Glutamatergic neuron (in vitro differentiated cells): ENCODE results near the gene EVI5L. TPM values are rescaled to one million over a fixed set of nuclear protein-coding genes. Genes with fewer than 3 reads are reported as not detected.

Source experiments
- DNase-seq: peaks from one replicate; pipeline ENCODE4 v3.0.0; 2022
- H3K27ac Mint-ChIP-seq: one replicate; pipeline ENCODE4 v1.8.0; 2020; ENCODE audit warnings: mild to moderate bottlenecking, mixed read lengths, inconsistent platforms; ENCODE audit not compliant: unreplicated experiment
- H3K27me3 Mint-ChIP-seq: one replicate; pipeline ENCODE4 v1.8.0; 2020; ENCODE audit warnings: mild to moderate bottlenecking, moderate library complexity, mixed read lengths, inconsistent platforms; ENCODE audit not compliant: unreplicated experiment
- H3K36me3 Mint-ChIP-seq: one replicate; pipeline ENCODE4 v1.8.0; 2020; ENCODE audit warnings: mild to moderate bottlenecking, mixed read lengths, inconsistent platforms; ENCODE audit not compliant: unreplicated experiment
- H3K4me1 Mint-ChIP-seq: one replicate; pipeline ENCODE4 v1.8.0; 2020; ENCODE audit warnings: mild to moderate bottlenecking, low read depth, mixed read lengths, inconsistent platforms; ENCODE audit not compliant: unreplicated experiment
- H3K4me3 Mint-ChIP-seq: one replicate; pipeline ENCODE4 v1.8.0; 2020; ENCODE audit warnings: mild to moderate bottlenecking, mixed read lengths, inconsistent platforms; ENCODE audit not compliant: unreplicated experiment
- H3K9me3 Mint-ChIP-seq: one replicate; pipeline ENCODE4 v1.8.0; 2020; ENCODE audit warnings: mild to moderate bottlenecking, moderate library complexity, mixed read lengths, inconsistent platforms; ENCODE audit not compliant: unreplicated experiment
- total RNA-seq: library from RNA; stranded (reverse); fragmentation: NEBNext Ultra II Directional; extraction: Animal tissue kit (Norgen Biotek cat#: 25700); gene quantifications from one replicate; pipeline ENCODE4 v1.2.1, GENCODE V29; 2021; ENCODE audit not compliant: unreplicated experiment
- TF ChIP-seq, protein P1 (sequence below): fragments of 200-600 bp; sonication (generic); IDR thresholded peaks from one replicate; pipeline ENCODE4 v1.5.0; 2021; ENCODE audit not compliant: partially characterized antibody, unreplicated experiment

EVI5L gene
- total RNA-seq, 1 donor from 2014 or later: 36.4 TPM

DNA sequence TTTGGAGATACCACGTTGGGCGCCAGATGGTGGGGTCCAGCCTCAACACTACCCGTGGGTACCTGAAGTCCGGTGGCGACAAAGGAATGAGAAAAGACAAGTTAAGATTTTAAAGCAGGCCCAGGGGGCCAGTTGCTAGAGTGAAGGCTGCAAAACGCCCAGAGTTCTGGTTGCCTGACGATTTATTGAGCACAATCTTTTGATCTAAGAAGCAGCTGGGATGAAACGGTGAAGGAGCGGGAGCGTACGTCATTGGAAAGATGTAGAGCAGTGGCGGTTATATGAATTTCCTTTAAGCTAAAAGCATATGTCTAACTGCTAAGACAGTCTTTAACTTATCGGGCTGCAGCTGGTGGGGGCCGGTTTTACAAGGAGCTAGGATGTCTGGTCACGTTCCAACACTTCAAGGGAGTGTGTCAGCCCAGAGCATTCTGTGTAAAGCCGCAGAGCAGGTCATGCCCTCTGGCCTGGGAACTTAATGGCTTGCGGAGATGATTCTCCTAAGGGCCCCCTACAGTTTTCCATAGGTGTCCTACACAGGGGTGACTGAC lies 28.9 kb upstream of the EVI5L start:
- Mint-ChIP-seq H3K4me3 (no peak overlapping the region), H3K27ac (no peak overlapping the region), H3K36me3 (peaks cover 9% of the 10 kb centered on the region), H3K4me1 (peaks cover 5% of the 10 kb centered on the region), H3K9me3 (peaks cover 4% of the 10 kb centered on the region), H3K27me3 (peaks cover 6% of the 10 kb centered on the region)
- DNase-seq: no peak
- TF ChIP-seq, protein P1, sequence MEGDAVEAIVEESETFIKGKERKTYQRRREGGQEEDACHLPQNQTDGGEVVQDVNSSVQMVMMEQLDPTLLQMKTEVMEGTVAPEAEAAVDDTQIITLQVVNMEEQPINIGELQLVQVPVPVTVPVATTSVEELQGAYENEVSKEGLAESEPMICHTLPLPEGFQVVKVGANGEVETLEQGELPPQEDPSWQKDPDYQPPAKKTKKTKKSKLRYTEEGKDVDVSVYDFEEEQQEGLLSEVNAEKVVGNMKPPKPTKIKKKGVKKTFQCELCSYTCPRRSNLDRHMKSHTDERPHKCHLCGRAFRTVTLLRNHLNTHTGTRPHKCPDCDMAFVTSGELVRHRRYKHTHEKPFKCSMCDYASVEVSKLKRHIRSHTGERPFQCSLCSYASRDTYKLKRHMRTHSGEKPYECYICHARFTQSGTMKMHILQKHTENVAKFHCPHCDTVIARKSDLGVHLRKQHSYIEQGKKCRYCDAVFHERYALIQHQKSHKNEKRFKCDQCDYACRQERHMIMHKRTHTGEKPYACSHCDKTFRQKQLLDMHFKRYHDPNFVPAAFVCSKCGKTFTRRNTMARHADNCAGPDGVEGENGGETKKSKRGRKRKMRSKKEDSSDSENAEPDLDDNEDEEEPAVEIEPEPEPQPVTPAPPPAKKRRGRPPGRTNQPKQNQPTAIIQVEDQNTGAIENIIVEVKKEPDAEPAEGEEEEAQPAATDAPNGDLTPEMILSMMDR: no peak

DNA sequence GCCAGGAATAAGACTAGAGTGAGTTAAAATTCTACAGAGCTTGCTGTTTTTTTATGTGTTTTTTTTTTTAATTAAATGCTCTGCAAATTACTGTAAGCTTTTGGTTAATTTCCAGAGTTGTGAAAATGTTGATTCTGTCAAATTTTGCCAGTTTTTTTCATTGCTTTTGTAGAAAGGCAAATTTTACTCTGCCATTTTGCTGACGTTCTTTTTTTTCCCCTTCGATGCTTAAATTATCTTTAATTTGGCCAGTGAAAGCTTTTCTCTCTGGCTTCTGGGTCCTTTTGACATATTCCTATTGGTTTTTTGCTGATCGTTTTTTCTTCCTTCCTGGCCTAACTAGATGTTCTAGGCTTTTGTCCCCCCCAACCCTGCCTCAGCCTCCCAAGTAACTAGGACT lies 23.8 kb upstream of the EVI5L start:
- Mint-ChIP-seq H3K9me3 (peaks cover 3% of the 10 kb centered on the region), H3K4me1 (no peaks in the 10 kb centered on the region), H3K27ac (no peak overlapping the region), H3K36me3 (peaks cover 10% of the 10 kb centered on the region), H3K4me3 (no peak overlapping the region), H3K27me3 (peaks cover 6% of the 10 kb centered on the region)
- DNase-seq: no peak
- TF ChIP-seq, protein P1: no peak

DNA sequence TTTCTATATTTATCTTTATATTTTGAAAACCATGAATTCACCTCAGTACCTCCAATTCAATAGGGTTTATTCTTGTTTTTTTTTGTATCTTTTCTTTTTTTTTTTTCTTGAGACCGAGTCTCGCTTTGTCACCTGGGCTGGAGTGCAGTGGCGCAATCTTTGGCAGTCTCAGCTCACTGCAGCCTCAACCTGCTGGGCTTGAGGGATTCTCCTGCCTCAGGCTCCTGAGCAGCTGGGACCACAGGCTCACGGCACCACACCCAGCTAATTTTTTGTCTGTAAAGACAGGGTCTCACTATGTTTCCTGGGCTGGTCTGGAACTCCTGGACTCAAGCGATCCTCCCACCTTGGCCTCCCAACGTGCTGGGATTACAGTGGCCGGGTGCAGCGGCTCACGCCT lies 23.1 kb upstream of the EVI5L start:
- DNase-seq: no peak
- Mint-ChIP-seq H3K36me3 (peaks cover 12% of the 10 kb centered on the region), H3K4me3 (no peak overlapping the region), H3K9me3 (peaks cover 5% of the 10 kb centered on the region), H3K27ac (no peak overlapping the region), H3K27me3 (peaks cover 8% of the 10 kb centered on the region), H3K4me1 (no peaks in the 10 kb centered on the region)
- TF ChIP-seq, protein P1: no peak

DNA sequence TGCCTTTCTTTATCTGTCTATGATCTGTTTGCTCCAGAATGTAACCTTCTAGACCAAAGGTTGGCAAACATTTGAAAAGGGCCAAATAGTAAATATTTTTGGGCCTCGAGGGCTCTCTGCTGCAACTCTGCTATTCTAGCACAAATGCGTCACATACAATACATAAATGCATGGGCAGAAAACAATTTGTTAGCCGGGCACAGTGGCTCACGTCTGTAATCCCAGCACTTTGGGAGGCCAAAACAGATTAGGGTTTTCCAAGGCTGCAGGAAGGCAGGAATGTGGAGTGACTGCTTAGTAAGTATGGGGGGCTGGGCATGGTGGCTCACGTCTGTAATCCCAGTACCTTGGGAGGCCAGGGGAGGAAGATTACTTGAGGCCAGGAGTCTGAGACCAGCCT lies 21.9 kb upstream of the EVI5L start:
- Mint-ChIP-seq H3K9me3 (peaks cover 5% of the 10 kb centered on the region), H3K4me1 (no peaks in the 10 kb centered on the region), H3K36me3 (peaks cover 12% of the 10 kb centered on the region), H3K27ac (no peak overlapping the region), H3K4me3 (no peak overlapping the region), H3K27me3 (peaks cover 5% of the 10 kb centered on the region)
- DNase-seq: no peak
- TF ChIP-seq, protein P1: no peak

DNA sequence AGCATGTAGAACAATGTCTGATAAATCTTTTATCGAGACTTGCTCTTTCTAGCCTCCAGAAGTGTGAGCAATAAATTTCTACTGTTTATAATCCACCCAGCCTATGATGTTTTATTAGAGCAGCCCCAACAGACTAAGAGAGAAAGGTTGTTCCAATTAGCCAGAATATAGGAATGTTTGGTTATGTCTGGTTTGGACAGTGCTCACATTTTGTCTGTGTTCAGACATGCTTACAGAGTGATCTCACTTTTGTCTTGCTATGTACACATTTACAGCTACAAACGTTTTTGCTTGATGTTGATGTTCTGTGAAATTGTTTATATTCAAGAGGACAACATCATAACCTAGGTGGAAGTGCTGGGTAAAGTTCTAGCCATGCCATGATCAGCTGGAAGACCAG lies 18.0 kb upstream of the EVI5L start:
- no peak for DNase-seq
- Mint-ChIP-seq H3K36me3 (peaks cover 12% of the 10 kb centered on the region), H3K9me3 (peaks cover 16% of the 10 kb centered on the region), H3K4me3 (no peak overlapping the region), H3K4me1 (no peaks in the 10 kb centered on the region), H3K27ac (no peak overlapping the region), H3K27me3 (peaks cover 8% of the 10 kb centered on the region)
- TF ChIP-seq, protein P1: no peak
